ENCODE results near the gene DPCD. TPM values are rescaled to one million over a fixed set of nuclear protein-coding genes. Genes with fewer than 3 reads are reported as not detected.

DPCD gene
- total RNA-seq, 2 donors from 2014 or later: 23.9 to 66.1 TPM

DNA sequence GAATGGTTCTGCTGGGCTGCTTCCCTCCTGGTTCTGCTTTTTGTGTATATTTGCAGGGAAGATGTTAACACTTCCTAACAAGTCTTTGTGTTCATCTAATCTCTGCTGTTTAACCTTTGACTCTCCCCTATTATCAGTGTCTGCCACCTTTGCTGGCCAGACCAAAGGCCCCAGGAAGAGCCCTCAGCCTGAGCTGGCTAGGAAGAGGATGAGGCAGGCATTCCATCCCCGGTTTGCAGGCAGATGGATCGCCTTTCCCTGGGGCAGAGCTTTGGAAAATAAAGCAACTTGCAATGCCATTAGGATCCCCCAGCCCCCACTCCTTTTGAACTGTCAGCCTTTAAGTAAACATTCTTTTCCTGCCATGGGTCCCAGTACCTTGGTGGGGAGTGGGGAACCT lies 19.0 kb downstream of the DPCD start:
- H3K9me3 ChIP-seq: no peaks in the 10 kb centered on the region
- H3K27ac ChIP-seq: no peak overlapping the region
- no peaks in the 10 kb centered on the region for H3K4me1 ChIP-seq (replicated peaks)
- no peak overlapping the region for H3K4me3 ChIP-seq
- intact Hi-C loops (cut with DNase I): loop anchor here (10.0 kb wide), 1 partner anchor 88 kb away; the partner anchor contains the start of gene FBXW4
- H3K27me3 ChIP-seq (replicated peaks; ENCODE audit: insufficient read depth): no peaks in the 10 kb centered on the region
- no peak for TF ChIP-seq POLR2A (IDR thresholded peaks at IDR 0.05)
- TF ChIP-seq, protein P1, sequence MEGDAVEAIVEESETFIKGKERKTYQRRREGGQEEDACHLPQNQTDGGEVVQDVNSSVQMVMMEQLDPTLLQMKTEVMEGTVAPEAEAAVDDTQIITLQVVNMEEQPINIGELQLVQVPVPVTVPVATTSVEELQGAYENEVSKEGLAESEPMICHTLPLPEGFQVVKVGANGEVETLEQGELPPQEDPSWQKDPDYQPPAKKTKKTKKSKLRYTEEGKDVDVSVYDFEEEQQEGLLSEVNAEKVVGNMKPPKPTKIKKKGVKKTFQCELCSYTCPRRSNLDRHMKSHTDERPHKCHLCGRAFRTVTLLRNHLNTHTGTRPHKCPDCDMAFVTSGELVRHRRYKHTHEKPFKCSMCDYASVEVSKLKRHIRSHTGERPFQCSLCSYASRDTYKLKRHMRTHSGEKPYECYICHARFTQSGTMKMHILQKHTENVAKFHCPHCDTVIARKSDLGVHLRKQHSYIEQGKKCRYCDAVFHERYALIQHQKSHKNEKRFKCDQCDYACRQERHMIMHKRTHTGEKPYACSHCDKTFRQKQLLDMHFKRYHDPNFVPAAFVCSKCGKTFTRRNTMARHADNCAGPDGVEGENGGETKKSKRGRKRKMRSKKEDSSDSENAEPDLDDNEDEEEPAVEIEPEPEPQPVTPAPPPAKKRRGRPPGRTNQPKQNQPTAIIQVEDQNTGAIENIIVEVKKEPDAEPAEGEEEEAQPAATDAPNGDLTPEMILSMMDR (IDR thresholded peaks at IDR 0.05): no peak
- no peak for TF ChIP-seq POLR2AphosphoS5 (IDR thresholded peaks at IDR 0.05)
- WGBS: 30% methylated on average over 2 of the region's 2 CpGs
- no peak for DNase-seq (ENCODE audit: low spot score)
- H3K36me3 ChIP-seq: peaks cover 0 to 11% of the 10 kb centered on the region in 2 donors

DNA sequence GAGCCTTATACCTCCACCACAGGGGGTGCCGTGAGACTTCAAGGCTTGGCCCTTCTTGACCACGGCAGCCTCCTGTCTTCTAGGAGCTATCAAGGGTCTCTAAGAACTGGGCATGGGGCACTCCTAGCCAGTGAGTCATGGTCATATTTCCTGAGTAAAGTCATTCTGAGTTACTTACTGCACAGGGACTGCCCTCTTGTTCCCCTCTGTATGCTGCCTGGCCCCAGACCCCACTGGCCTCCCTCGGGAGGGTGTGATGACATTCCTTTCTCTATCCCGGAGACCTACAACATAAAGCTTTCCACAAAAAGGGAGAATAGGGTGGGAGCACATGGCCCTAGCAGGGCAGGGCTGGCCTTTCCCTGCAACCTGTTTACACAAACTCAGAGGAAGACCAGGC lies 21.4 kb downstream of the DPCD start:
- intact Hi-C loops (cut with DNase I): loop anchor here (10.0 kb wide), 1 partner anchor 85 kb away; the partner anchor contains the start of gene FBXW4
- Histone ChIP-seq H3K4me1 (replicated peaks) (no peaks in the 10 kb centered on the region), H3K9me3 (no peaks in the 10 kb centered on the region), H3K36me3 (peaks cover 0 to 11% of the 10 kb centered on the region in 2 donors), H3K27me3 (replicated peaks; ENCODE audit: insufficient read depth) (no peaks in the 10 kb centered on the region), H3K4me3 (no peak overlapping the region), H3K27ac (no peak overlapping the region)
- whole genome bisulfite sequencing: 74% methylated on average over 4 of the region's 4 CpGs
- TF ChIP-seq POLR2AphosphoS5 (IDR thresholded peaks at IDR 0.05) (no peak), POLR2A (IDR thresholded peaks at IDR 0.05) (no peak)
- TF ChIP-seq, protein P1 (IDR thresholded peaks at IDR 0.05): no peak
- DNase-seq (ENCODE audit: low spot score): no peak

DNA sequence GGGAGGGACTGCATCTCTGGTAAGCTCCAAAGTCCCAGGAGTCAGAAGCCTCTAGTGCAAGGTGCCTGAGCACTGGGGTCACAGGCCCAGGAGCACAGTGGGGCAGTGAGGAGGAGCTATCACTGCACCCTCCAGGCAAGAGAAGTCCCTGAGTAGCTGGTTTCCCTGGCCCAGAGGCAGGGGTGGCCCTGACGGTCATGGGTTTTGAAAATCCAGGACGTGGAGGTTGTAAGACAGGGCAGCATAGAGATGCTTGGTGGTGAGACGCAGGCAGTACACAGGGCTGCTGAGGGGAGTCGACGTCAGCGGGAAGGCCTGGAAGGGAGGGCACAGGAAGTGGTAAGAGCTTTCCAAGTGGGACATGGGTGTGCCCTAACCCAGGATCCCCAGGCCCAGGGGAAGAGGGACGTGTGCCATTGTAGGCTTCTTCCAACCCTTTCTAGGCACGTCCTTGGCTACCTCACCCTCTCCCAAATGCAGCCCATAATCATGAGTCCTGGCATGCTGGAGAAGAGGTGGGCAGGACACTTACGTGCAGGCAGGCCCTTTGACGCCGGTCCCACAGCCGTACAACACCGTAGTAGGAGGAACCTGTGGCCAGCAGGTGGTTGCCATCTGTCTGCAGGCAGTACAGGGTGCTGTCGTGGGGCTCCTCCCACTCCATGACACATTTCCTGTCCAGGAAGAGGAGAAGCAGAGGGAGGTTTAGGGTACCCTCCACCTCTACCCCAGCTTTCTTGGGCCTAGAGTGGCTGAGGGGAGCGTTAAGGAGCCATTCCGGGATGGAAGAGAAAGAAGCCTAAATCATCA lies 23.2 kb downstream of the DPCD start:
- Histone ChIP-seq H3K4me1 (replicated peaks) (no peaks in the 10 kb centered on the region), H3K4me3 (no peak overlapping the region), H3K27ac (no peak overlapping the region), H3K36me3 (peaks cover 0 to 11% of the 10 kb centered on the region in 2 donors), H3K9me3 (no peaks in the 10 kb centered on the region), H3K27me3 (replicated peaks; ENCODE audit: insufficient read depth) (no peaks in the 10 kb centered on the region)
- intact Hi-C loops (cut with DNase I): no loop called here
- TF ChIP-seq POLR2A (IDR thresholded peaks at IDR 0.05): no peak
- no peak for TF ChIP-seq POLR2AphosphoS5 (IDR thresholded peaks at IDR 0.05)
- TF ChIP-seq, protein P1 (IDR thresholded peaks at IDR 0.05): no peak
- no peak for DNase-seq (ENCODE audit: low spot score)
- WGBS: 76% methylated on average over 16 of the region's 16 CpGs

DNA sequence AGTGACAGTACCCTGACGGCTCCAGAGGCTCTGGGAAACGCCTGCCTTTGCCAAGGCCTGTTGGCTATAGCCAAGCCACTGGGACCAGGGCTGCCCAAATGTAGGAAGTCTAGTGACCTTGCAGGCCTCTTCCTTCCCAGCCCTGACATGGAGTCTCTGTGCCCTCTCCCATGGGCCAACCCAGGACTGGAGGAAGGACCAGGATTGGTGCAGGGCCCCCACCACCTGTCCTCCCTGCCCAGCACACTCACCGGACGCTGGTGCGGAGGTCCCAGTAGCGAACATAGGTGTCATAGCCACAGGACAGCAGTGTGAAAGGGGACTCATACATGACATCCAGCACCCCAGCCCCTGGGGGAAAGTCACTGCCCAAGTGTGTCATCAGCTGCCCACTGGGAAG lies 24.0 kb downstream of the DPCD start:
- peaks cover 0 to 11% of the 10 kb centered on the region in 2 donors for H3K36me3 ChIP-seq
- TF ChIP-seq, protein P1 (IDR thresholded peaks at IDR 0.05): no peak
- TF ChIP-seq POLR2A (IDR thresholded peaks at IDR 0.05) (no peak), POLR2AphosphoS5 (IDR thresholded peaks at IDR 0.05) (no peak)
- H3K27ac ChIP-seq: no peak overlapping the region
- no peaks in the 10 kb centered on the region for H3K9me3 ChIP-seq
- no peak for DNase-seq (ENCODE audit: low spot score)
- intact Hi-C loops (cut with DNase I): no loop called here
- H3K4me1 ChIP-seq (replicated peaks): no peaks in the 10 kb centered on the region
- H3K4me3 ChIP-seq: no peak overlapping the region
- no peaks in the 10 kb centered on the region for H3K27me3 ChIP-seq (replicated peaks; ENCODE audit: insufficient read depth)
- 90% methylated on average over 6 of the region's 6 CpGs for WGBS

DNA sequence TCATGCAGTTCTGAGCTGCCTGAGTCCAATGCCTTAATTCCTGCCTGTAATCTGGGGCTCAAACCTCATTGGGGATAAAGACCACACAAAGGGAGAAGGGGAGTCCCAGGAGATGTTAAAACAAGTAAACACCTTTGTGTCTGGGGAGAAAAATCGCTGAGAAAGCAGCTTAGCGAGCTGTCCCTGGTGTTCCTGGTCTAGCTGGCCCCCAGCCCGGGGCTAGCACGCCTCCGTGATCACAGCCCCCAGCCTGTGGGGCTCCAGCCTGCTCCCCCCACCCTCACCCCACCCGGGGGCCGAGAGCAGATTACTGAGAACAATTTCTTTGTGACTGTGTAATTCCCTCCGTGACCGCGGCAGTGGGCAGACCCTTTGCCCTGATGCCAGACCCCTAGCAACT lies 24.8 kb downstream of the DPCD start:
- H3K36me3 ChIP-seq: peaks cover 0 to 11% of the 10 kb centered on the region in 2 donors
- no peaks in the 10 kb centered on the region for H3K9me3 ChIP-seq
- H3K4me1 ChIP-seq (replicated peaks): no peaks in the 10 kb centered on the region
- DNase-seq (ENCODE audit: low spot score): no peak
- intact Hi-C loops (cut with DNase I): no loop called here
- TF ChIP-seq POLR2A (IDR thresholded peaks at IDR 0.05) (no peak), POLR2AphosphoS5 (IDR thresholded peaks at IDR 0.05) (no peak)
- TF ChIP-seq, protein P1 (IDR thresholded peaks at IDR 0.05): no peak
- no peak overlapping the region for H3K27ac ChIP-seq
- WGBS: 41% methylated on average over 10 of the region's 10 CpGs
- H3K4me3 ChIP-seq: no peak overlapping the region
- H3K27me3 ChIP-seq (replicated peaks; ENCODE audit: insufficient read depth): no peaks in the 10 kb centered on the region
